Neural crest cell (in vitro differentiated cells): ENCODE measurements around the gene LMOD3. TPM values are rescaled to one million over a fixed set of nuclear protein-coding genes. Genes with fewer than 3 reads are reported as not detected.

Experiments
- DNase-seq: peaks from one replicate; pipeline ENCODE4 v3.0.0; 2021; ENCODE audit warnings: low read depth, mixed read lengths, low spot score
- H3K27ac Mint-ChIP-seq: one replicate; pipeline ENCODE4 v1.8.0; 2021; ENCODE audit warnings: mild to moderate bottlenecking, mixed read lengths; ENCODE audit not compliant: unreplicated experiment
- H3K27me3 Mint-ChIP-seq: 2 replicates; pipeline ENCODE4 v1.8.0; 2021; ENCODE audit warnings: low read depth, mild to moderate bottlenecking, mixed read lengths
- H3K36me3 Mint-ChIP-seq: 2 replicates; pipeline ENCODE4 v1.8.0; 2021; ENCODE audit warnings: low read depth, mild to moderate bottlenecking, mixed read lengths
- H3K4me1 Mint-ChIP-seq: 2 replicates; pipeline ENCODE4 v1.8.0; 2021; ENCODE audit warnings: mixed read lengths
- H3K4me3 Mint-ChIP-seq: one replicate; pipeline ENCODE4 v1.8.0; 2021; ENCODE audit warnings: mild to moderate bottlenecking, mixed read lengths
- H3K9me3 Mint-ChIP-seq: 2 replicates; pipeline ENCODE4 v1.8.0; 2021; ENCODE audit warnings: mixed read lengths
- total RNA-seq: library from RNA; stranded (reverse); gene quantifications from 2 replicates; pipeline ENCODE4 v1.2.1, GENCODE V29; 2021
- TF ChIP-seq, protein P1 (sequence below): fragments of 200-600 bp; sonication (generic); conservative IDR thresholded peaks from 2 replicates; pipeline ENCODE4 v1.5.0; 2021; ENCODE audit warnings: antibody characterized with exemption, mild to moderate bottlenecking

Gene LMOD3
- total RNA-seq, 1 donor from 2014 or later, result 3.8 TPM

DNA sequence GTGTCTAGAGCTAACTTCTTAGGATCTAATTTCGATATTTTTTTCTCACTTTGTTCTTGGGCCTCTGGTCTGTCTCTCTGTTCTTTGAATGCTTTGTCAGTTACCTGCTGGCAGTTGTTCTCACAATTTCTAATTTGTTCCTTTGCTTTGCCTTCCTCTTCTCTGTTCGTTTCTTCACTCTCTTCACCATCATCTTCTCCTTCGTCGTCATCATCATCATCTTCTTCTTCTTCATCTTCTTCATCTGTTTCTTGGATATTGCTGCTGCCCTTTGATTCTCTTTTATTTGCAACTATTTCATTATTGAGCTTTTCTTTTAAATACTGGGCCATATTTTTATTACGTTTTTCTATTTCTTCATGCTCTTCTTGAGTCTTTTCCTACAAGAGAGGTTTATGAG is 2.7 kb downstream of the LMOD3 start:
- H3K4me3 Mint-ChIP-seq, result peak overlapping the region; percentile 5
- peaks cover 3% of the 10 kb centered on the region for H3K36me3 Mint-ChIP-seq
- peaks cover 66% of the 10 kb centered on the region for H3K4me1 Mint-ChIP-seq
- no peak overlapping the region for H3K27ac Mint-ChIP-seq
- no peak for DNase-seq
- H3K9me3 Mint-ChIP-seq, result no peaks in the 10 kb centered on the region
- TF ChIP-seq, protein P1, sequence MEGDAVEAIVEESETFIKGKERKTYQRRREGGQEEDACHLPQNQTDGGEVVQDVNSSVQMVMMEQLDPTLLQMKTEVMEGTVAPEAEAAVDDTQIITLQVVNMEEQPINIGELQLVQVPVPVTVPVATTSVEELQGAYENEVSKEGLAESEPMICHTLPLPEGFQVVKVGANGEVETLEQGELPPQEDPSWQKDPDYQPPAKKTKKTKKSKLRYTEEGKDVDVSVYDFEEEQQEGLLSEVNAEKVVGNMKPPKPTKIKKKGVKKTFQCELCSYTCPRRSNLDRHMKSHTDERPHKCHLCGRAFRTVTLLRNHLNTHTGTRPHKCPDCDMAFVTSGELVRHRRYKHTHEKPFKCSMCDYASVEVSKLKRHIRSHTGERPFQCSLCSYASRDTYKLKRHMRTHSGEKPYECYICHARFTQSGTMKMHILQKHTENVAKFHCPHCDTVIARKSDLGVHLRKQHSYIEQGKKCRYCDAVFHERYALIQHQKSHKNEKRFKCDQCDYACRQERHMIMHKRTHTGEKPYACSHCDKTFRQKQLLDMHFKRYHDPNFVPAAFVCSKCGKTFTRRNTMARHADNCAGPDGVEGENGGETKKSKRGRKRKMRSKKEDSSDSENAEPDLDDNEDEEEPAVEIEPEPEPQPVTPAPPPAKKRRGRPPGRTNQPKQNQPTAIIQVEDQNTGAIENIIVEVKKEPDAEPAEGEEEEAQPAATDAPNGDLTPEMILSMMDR, result no peak
- no peaks in the 10 kb centered on the region for H3K27me3 Mint-ChIP-seq

DNA sequence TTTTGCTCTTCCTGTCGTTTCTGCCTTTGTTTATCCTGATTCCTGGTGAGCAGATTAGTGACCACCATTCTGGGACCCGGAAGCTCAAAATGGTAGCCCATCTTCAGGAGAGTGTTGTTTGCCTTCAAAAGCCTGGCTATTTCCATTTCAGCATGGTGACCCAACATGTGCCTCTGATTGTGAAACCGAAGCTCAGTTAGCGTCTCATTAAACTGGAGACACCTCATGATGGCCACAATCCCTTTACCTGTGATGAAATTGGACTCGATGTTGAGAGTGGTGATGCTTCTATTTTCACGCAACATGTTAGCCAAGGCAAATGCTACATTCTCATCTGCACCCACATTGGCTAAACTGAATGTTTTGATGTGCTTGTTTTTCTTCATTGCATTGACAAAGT is 3.3 kb downstream of the LMOD3 start:
- H3K4me1 Mint-ChIP-seq, result peaks cover 67% of the 10 kb centered on the region
- DNase-seq, result no peak
- no peak overlapping the region for H3K27ac Mint-ChIP-seq
- no peaks in the 10 kb centered on the region for H3K9me3 Mint-ChIP-seq
- no peaks in the 10 kb centered on the region for H3K27me3 Mint-ChIP-seq
- peaks cover 3% of the 10 kb centered on the region for H3K36me3 Mint-ChIP-seq
- TF ChIP-seq, protein P1, result no peak
- no peak overlapping the region for H3K4me3 Mint-ChIP-seq

DNA sequence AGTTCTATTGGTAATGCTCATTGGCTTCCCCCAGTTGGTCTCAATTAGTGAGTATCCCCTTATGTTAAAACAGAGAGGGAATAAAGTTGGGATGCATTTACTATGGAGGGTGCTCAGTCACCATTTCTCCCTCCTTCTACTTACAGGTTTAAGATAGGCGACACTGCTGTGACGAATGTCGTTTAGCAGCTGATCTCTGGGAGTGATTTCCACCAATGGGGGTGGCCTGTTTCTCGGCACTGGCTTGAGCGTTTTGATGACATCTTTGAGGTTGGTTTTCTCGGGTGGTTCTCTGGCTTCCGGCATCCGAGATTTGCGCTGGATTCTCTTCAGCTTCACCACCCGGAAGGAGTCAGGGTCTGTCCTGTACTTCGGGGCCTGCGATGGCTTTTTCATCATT is 3.8 kb downstream of the LMOD3 start:
- peaks cover 69% of the 10 kb centered on the region for H3K4me1 Mint-ChIP-seq
- H3K27ac Mint-ChIP-seq, result no peak overlapping the region
- no peaks in the 10 kb centered on the region for H3K9me3 Mint-ChIP-seq
- TF ChIP-seq, protein P1, result no peak
- H3K27me3 Mint-ChIP-seq, result no peaks in the 10 kb centered on the region
- no peak overlapping the region for H3K4me3 Mint-ChIP-seq
- no peak for DNase-seq
- H3K36me3 Mint-ChIP-seq, result peaks cover 3% of the 10 kb centered on the region

DNA sequence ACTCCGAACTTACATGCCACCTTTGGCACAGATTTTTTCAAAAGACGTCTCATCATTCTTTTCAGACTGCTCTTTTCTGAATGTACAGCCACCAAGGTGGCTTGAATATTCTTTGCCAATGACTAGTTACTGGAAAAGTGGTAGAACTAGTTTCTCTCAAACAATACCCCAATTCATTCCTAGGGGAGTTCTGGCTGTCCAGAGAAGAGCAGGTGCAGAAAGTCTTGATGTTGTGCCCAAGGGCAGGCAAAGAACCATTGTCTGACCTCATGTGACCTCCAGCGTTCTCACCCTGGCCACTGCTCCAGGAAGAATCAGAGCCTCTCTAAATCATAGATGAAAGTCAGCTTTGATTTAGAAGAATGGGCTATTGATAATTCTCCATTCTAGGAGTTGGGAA is 5.5 kb downstream of the LMOD3 start:
- peaks cover 3% of the 10 kb centered on the region for H3K36me3 Mint-ChIP-seq
- H3K4me3 Mint-ChIP-seq, result peak overlapping the region; percentile 39
- TF ChIP-seq, protein P1, result no peak
- peak; percentile 18 for DNase-seq
- no peaks in the 10 kb centered on the region for H3K27me3 Mint-ChIP-seq
- H3K4me1 Mint-ChIP-seq, result peaks cover 65% of the 10 kb centered on the region
- peak overlapping the region; percentile 57 for H3K27ac Mint-ChIP-seq
- no peaks in the 10 kb centered on the region for H3K9me3 Mint-ChIP-seq

DNA sequence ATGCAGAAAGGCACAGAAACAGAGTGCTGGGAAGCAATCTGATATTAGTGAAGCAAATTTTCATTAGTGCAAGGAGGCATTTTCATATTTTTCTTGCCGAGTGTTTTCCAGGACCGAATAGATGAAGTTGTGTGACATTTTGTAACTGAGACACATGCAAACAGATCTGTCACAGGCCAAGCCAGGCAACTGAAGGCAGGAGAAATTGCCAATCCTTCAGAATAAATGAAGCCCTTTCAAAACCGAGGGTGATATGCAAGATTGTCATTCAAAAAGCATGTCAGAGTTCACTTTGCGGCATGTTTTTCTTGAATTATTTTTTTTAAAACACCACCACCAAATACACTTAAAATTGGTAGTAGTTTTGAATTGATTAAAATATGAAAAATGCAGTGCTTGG is 6.2 kb downstream of the LMOD3 start:
- DNase-seq, result no peak
- no peak overlapping the region for H3K4me3 Mint-ChIP-seq
- TF ChIP-seq, protein P1, result no peak
- H3K4me1 Mint-ChIP-seq, result peaks cover 58% of the 10 kb centered on the region
- H3K27me3 Mint-ChIP-seq, result no peaks in the 10 kb centered on the region
- H3K9me3 Mint-ChIP-seq, result no peaks in the 10 kb centered on the region
- peaks cover 3% of the 10 kb centered on the region for H3K36me3 Mint-ChIP-seq
- H3K27ac Mint-ChIP-seq, result peak overlapping the region; percentile 57

DNA sequence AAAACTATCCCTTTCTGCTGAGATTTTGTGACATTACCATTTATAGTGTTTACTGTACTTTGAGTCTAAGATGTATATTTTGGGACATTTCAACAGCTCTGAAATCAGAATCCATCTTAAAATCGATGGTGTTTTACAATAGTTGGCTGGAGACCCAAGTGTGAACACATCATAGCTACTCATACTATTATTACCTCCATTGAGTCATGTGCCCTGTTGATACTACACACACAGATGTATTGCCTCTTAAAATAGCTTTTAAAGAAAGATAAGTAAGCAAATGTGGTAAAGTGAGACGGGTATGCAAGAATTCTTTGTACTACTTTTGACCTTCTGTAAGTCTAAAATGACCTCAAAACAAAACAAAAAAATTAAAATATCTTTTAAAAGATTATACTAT is 6.7 kb downstream of the LMOD3 start:
- peaks cover 58% of the 10 kb centered on the region for H3K4me1 Mint-ChIP-seq
- no peak overlapping the region for H3K4me3 Mint-ChIP-seq
- H3K36me3 Mint-ChIP-seq, result peaks cover 3% of the 10 kb centered on the region
- H3K9me3 Mint-ChIP-seq, result no peaks in the 10 kb centered on the region
- H3K27ac Mint-ChIP-seq, result no peak overlapping the region
- no peaks in the 10 kb centered on the region for H3K27me3 Mint-ChIP-seq
- no peak for DNase-seq
- TF ChIP-seq, protein P1, result no peak
